ENCODE data around the gene HTRA2. TPM values are rescaled to one million over a fixed set of nuclear protein-coding genes. Genes with fewer than 3 reads are reported as not detected.
A peak's percentile ranks its signal among the peaks of the same experiment; 100 is the strongest.

The HTRA2 gene
- total and polyA plus RNA-seq, 9 of the 15 experiments (the other 6 are each of a cell fraction or from before 2014, with no cell fraction given) = 54.2 to 71.2 (median 65.8) TPM

DNA sequence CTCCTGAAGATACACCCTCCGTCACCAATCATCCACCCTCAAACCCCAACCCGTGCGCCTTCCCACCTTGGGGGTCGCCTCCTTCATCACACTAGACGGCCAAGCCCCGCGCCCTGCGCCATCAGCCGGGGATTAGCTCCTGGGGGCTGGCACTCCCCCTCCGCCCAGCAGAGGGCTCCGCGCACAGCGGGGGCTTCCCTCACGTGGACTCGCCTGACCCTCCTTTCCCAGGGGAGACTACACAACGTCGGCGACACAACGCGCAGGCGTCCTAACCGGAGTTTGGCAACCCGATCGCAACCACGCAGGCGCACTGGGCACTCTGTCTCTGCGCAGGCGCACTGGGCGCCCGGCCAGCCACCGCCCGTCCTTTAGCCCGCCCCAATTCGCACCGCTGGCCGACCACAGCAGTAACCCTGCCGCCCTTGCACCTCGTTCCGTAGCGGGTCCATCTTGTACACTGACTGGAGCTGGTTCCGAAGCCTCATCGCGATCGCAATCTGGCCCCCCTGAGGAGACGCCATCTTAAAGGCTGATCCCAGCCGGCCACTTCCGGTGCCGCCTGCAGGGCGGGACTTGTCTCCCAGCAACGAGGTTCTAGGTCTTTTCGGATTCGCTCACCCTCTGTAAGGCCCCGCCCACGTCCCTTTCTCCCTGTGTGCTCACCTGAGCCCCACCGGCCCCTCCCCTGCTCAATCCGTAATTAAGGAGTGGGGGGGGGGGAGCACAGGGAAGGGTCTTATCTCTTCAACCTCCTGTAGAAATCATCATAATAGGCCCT lies 22.4 kb upstream of the HTRA2 start, which contains the start of gene PCGF1 (continued):
- TF ChIP-seq, protein P1, sequence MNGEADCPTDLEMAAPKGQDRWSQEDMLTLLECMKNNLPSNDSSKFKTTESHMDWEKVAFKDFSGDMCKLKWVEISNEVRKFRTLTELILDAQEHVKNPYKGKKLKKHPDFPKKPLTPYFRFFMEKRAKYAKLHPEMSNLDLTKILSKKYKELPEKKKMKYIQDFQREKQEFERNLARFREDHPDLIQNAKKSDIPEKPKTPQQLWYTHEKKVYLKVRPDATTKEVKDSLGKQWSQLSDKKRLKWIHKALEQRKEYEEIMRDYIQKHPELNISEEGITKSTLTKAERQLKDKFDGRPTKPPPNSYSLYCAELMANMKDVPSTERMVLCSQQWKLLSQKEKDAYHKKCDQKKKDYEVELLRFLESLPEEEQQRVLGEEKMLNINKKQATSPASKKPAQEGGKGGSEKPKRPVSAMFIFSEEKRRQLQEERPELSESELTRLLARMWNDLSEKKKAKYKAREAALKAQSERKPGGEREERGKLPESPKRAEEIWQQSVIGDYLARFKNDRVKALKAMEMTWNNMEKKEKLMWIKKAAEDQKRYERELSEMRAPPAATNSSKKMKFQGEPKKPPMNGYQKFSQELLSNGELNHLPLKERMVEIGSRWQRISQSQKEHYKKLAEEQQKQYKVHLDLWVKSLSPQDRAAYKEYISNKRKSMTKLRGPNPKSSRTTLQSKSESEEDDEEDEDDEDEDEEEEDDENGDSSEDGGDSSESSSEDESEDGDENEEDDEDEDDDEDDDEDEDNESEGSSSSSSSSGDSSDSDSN (IDR thresholded peaks at IDR 0.05; ENCODE audit: borderline replicate concordance in 1 of 2, low read depth in 2 of 2, low read length in 2 of 2) = 0 out of 4 replicates have a peak, but pooled peaks of 1 of the 2 experiments have one; percentile 2
- TF ChIP-seq, protein P2, sequence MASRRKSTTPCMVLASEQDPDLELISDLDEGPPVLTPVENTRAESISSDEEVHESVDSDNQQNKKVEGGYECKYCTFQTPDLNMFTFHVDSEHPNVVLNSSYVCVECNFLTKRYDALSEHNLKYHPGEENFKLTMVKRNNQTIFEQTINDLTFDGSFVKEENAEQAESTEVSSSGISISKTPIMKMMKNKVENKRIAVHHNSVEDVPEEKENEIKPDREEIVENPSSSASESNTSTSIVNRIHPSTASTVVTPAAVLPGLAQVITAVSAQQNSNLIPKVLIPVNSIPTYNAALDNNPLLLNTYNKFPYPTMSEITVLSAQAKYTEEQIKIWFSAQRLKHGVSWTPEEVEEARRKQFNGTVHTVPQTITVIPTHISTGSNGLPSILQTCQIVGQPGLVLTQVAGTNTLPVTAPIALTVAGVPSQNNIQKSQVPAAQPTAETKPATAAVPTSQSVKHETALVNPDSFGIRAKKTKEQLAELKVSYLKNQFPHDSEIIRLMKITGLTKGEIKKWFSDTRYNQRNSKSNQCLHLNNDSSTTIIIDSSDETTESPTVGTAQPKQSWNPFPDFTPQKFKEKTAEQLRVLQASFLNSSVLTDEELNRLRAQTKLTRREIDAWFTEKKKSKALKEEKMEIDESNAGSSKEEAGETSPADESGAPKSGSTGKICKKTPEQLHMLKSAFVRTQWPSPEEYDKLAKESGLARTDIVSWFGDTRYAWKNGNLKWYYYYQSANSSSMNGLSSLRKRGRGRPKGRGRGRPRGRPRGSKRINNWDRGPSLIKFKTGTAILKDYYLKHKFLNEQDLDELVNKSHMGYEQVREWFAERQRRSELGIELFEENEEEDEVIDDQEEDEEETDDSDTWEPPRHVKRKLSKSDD (conservative IDR thresholded peaks at IDR 0.05; ENCODE audit: low read length) = no peak
- TF ChIP-seq, protein P3, sequence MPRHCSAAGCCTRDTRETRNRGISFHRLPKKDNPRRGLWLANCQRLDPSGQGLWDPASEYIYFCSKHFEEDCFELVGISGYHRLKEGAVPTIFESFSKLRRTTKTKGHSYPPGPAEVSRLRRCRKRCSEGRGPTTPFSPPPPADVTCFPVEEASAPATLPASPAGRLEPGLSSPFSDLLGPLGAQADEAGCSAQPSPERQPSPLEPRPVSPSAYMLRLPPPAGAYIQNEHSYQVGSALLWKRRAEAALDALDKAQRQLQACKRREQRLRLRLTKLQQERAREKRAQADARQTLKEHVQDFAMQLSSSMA (CRISPR knock-in tag; IDR thresholded peaks at IDR 0.05) = no peak
- TF ChIP-seq CC2D1A (IDR thresholded peaks at IDR 0.05) = no peak
- no peak for TF ChIP-seq ZC3H4 (CRISPR knock-in tag; IDR thresholded peaks at IDR 0.05; ENCODE audit: borderline replicate concordance)
- TF ChIP-seq SP1 (CRISPR knock-in tag; IDR thresholded peaks at IDR 0.05) = peak; percentile 81
- TF ChIP-seq, protein P4, sequence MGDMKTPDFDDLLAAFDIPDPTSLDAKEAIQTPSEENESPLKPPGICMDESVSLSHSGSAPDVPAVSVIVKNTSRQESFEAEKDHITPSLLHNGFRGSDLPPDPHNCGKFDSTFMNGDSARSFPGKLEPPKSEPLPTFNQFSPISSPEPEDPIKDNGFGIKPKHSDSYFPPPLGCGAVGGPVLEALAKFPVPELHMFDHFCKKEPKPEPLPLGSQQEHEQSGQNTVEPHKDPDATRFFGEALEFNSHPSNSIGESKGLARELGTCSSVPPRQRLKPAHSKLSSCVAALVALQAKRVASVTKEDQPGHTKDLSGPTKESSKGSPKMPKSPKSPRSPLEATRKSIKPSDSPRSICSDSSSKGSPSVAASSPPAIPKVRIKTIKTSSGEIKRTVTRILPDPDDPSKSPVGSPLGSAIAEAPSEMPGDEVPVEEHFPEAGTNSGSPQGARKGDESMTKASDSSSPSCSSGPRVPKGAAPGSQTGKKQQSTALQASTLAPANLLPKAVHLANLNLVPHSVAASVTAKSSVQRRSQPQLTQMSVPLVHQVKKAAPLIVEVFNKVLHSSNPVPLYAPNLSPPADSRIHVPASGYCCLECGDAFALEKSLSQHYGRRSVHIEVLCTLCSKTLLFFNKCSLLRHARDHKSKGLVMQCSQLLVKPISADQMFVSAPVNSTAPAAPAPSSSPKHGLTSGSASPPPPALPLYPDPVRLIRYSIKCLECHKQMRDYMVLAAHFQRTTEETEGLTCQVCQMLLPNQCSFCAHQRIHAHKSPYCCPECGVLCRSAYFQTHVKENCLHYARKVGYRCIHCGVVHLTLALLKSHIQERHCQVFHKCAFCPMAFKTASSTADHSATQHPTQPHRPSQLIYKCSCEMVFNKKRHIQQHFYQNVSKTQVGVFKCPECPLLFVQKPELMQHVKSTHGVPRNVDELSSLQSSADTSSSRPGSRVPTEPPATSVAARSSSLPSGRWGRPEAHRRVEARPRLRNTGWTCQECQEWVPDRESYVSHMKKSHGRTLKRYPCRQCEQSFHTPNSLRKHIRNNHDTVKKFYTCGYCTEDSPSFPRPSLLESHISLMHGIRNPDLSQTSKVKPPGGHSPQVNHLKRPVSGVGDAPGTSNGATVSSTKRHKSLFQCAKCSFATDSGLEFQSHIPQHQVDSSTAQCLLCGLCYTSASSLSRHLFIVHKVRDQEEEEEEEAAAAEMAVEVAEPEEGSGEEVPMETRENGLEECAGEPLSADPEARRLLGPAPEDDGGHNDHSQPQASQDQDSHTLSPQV (IDR thresholded peaks at IDR 0.05) = no peak
- TF ChIP-seq ZNF124 (CRISPR knock-in tag; IDR thresholded peaks at IDR 0.05) = no peak
- no peak for TF ChIP-seq ZNF431 (CRISPR knock-in tag; IDR thresholded peaks at IDR 0.05)
- TF ChIP-seq HLTF (IDR thresholded peaks at IDR 0.05) = 0 out of 2 replicates have a peak, but pooled peaks have one; percentile 50
- TF ChIP-seq ZNF354B (CRISPR knock-in tag; IDR thresholded peaks at IDR 0.05) = no peak
- TF ChIP-seq GATAD2B (IDR thresholded peaks at IDR 0.05; ENCODE audit: borderline replicate concordance) = 0 out of 2 replicates have a peak, but pooled peaks have one; percentile 32
- no peak for TF ChIP-seq ESRRB (CRISPR knock-in tag; IDR thresholded peaks at IDR 0.05; ENCODE audit: borderline replicate concordance)
- no peak for TF ChIP-seq CHD4 (IDR thresholded peaks at IDR 0.05; ENCODE audit: insufficient read depth, insufficient replicate concordance, low read depth, low read length, poor library complexity, severe bottlenecking)
- TF ChIP-seq SMAD4 (CRISPR knock-in tag; conservative IDR thresholded peaks at IDR 0.05) = peak; percentile 66
- no peak for TF ChIP-seq ZNF584 (CRISPR knock-in tag; IDR thresholded peaks at IDR 0.05; ENCODE audit: low read depth)

Measured in K562 (cell line).